Endothelial cell of umbilical vein (primary cell): ENCODE data around the gene PLK4. TPM values are rescaled to one million over a fixed set of nuclear protein-coding genes. Genes with fewer than 3 reads are reported as not detected.

Source experiments
- BruUV-seq: library from RNA; stranded (reverse); fragments of 400-500 nt; replicated peaks from 2 replicates; lab custom pipeline; 2021; lab: Mats Ljungman, UMichigan
- CTCF ChIA-PET: fragments of 300-600, 350-600 bp; sonication (Branson Sonifier 250); formaldehyde crosslinking; loops from one replicate; lab custom pipeline; 2021; ENCODE audit warnings: antibody characterized with exemption, inconsistent platforms; lab: Charles Lee
- POLR2A ChIA-PET: fragments of 300-600, 350-600 bp; sonication (Branson Sonifier 250); formaldehyde crosslinking; loops from one replicate; lab custom pipeline; 2021; ENCODE audit warnings: antibody characterized with exemption, inconsistent platforms; lab: Charles Lee
- DNase-seq: peaks from one replicate; pipeline ENCODE4 v3.0.0-alpha.2; 2011; ENCODE audit warnings: low read depth, low spot score
- FAIRE-seq: peaks from 2 replicates; lab custom pipeline; 2011; peaks lifted over from hg19 to GRCh38; lab: Jason Lieb, UNC
- H2AFZ ChIP-seq: 2 replicates; pipeline ENCODE4 v1.6.0; 2012; ENCODE audit warnings: low read depth, low read length, control low read depth, inconsistent platforms
- H3K27ac ChIP-seq: 2 replicates; pipeline ENCODE4 v1.5.1; 2011; ENCODE audit warnings: low read depth, mild to moderate bottlenecking, control low read depth, low read length, moderate library complexity; ENCODE audit not compliant: insufficient read depth
- H3K27me3 ChIP-seq, 2 experiments: 2 replicates each; pipeline versions ENCODE4 v1.6.0 to v1.6.1; 2011; ENCODE audit warnings: low read length in 2 of 2, mixed read lengths in 1 of 2; ENCODE audit not compliant: control insufficient read depth in 2 of 2, insufficient read depth in 2 of 2
- H3K36me3 ChIP-seq, 2 experiments: 2 replicates in 1 of 2; 3 replicates in 1 of 2; pipeline ENCODE4 v1.5.1; 2011; ENCODE audit warnings: low read length in 2 of 2, mild to moderate bottlenecking in 1 of 2, moderate library complexity in 1 of 2; ENCODE audit not compliant: control insufficient read depth in 2 of 2, insufficient read depth in 2 of 2; ENCODE audit errors: extremely low read depth in 1 of 2
- H3K4me1 ChIP-seq: 3 replicates; pipeline ENCODE4 v1.5.1; 2011; ENCODE audit warnings: mild to moderate bottlenecking, low read length; ENCODE audit not compliant: control insufficient read depth, insufficient read depth; ENCODE audit errors: extremely low read depth
- H3K4me2 ChIP-seq: 2 replicates; pipeline ENCODE4 v1.6.1; 2011; ENCODE audit warnings: low read length, control low read depth, mixed read lengths; ENCODE audit not compliant: insufficient read depth
- H3K4me3 ChIP-seq, 3 experiments: fragments of 200-600 bp in 1 of 3; sonication (generic), shearing (Covaris generic) in 1 of 3; replicated peaks in 1 of 3; 2 replicates each; pipeline ENCODE4 v1.5.1; 2011 to 2016; ENCODE audit warnings: control low read depth in 3 of 3, low read length in 3 of 3, mild to moderate bottlenecking in 2 of 3, inconsistent platforms in 1 of 3, low read depth in 1 of 3, moderate library complexity in 1 of 3; ENCODE audit not compliant: insufficient read depth in 1 of 3
- H3K79me2 ChIP-seq: 2 replicates; pipeline ENCODE4 v1.6.0; 2012; ENCODE audit warnings: low read length, inconsistent platforms; ENCODE audit not compliant: control insufficient read depth, insufficient read depth
- H3K9ac ChIP-seq: replicated peaks from 2 replicates; pipeline ENCODE3; 2011; ENCODE audit warnings: low read length, control low read depth; ENCODE audit not compliant: insufficient read depth; ENCODE audit errors: extremely low read depth
- H3K9me1 ChIP-seq: replicated peaks from 3 replicates; pipeline ENCODE4 v1.6.0; 2011; ENCODE audit warnings: mild to moderate bottlenecking, low read length; ENCODE audit not compliant: control insufficient read depth, insufficient read depth; ENCODE audit errors: extremely low read depth
- H3K9me3 ChIP-seq: replicated peaks from 2 replicates; pipeline ENCODE4 v1.5.1; 2012; ENCODE audit warnings: low read length, inconsistent platforms; ENCODE audit not compliant: control insufficient read depth, insufficient read depth
- H4K20me1 ChIP-seq: replicated peaks from 2 replicates; pipeline ENCODE3; 2011; ENCODE audit warnings: mild to moderate bottlenecking, low read length; ENCODE audit not compliant: control insufficient read depth, insufficient read depth; ENCODE audit errors: extremely low read depth
- CTCF ChIP-seq, 2 donors: IDR thresholded peaks; 1 replicate in 1 of 2; 2 replicates in 1 of 2; pipeline ENCODE4 v1.5.1; 2011; ENCODE audit warnings: low read length in 2 of 2, mild to moderate bottlenecking in 2 of 2, moderate library complexity in 2 of 2, control low read depth in 1 of 2, inconsistent platforms in 1 of 2, low read depth in 1 of 2; ENCODE audit not compliant: insufficient read depth in 1 of 2; ENCODE audit errors: extremely low read depth in 1 of 2
- EZH2 ChIP-seq: IDR thresholded peaks from 2 replicates; pipeline ENCODE4 v1.6.1; 2012; ENCODE audit warnings: borderline replicate concordance, low read depth, mild to moderate bottlenecking, moderate library complexity, low read length, inconsistent platforms; ENCODE audit not compliant: severe bottlenecking
- FOS ChIP-seq: IDR thresholded peaks from 2 replicates; pipeline ENCODE4 v1.6.1; 2011; ENCODE audit warnings: mild to moderate bottlenecking, low read length, moderate library complexity, borderline replicate concordance; ENCODE audit not compliant: insufficient read depth
- GATA2 ChIP-seq: IDR thresholded peaks from 2 replicates; pipeline ENCODE4 v1.7.0; 2011; ENCODE audit warnings: low read depth, mild to moderate bottlenecking, moderate library complexity, mixed read lengths, low read length; ENCODE audit not compliant: insufficient read length, insufficient read depth
- JUN ChIP-seq: IDR thresholded peaks from 2 replicates; pipeline ENCODE4 v1.6.1; 2011; ENCODE audit warnings: borderline replicate concordance, low read depth; ENCODE audit not compliant: insufficient read length, insufficient read depth
- MAX ChIP-seq: IDR thresholded peaks from 2 replicates; pipeline ENCODE4 v1.6.1; 2011; ENCODE audit not compliant: insufficient read depth, insufficient read length
- MYC ChIP-seq: IDR thresholded peaks from one replicate; pipeline ENCODE4 v1.6.1; 2011; ENCODE audit warnings: mild to moderate bottlenecking, low read depth, low read length
- POLR2A ChIP-seq: IDR thresholded peaks from 2 replicates; pipeline ENCODE4 v1.6.1; 2012; ENCODE audit warnings: low read depth, mild to moderate bottlenecking, control low read depth, low read length
- POLR2AphosphoS5 ChIP-seq: IDR thresholded peaks from 2 replicates; pipeline ENCODE4 v1.6.1; 2012; ENCODE audit warnings: low read depth, mild to moderate bottlenecking, control low read depth, low read length, moderate library complexity; ENCODE audit not compliant: insufficient read depth
- dilution Hi-C: fragments of 300-500 bp; cut with MboI; formaldehyde crosslinking; loops from one replicate; pipeline ENCODE4 v1.15.0; 2019; ENCODE audit warnings: low sequenced_read_pairs; ENCODE audit not compliant: extremely low pct_ligation_motif_present
- intact Hi-C: fragments of 100-400 bp; cut with micrococcal nuclease; formaldehyde crosslinking; loops from one replicate; pipeline ENCODE4 v1.10.0; 2022
- polyA plus RNA-seq, 4 experiments: library from polyadenylated mRNA; depleted of rRNA in 3 of 4; stranded (reverse) in 3 of 4; unstranded in 1 of 4; fragments of >200 nt; gene quantifications; 2 replicates each; pipeline versions ENCODE4 v1.2.1 to v1.2.3, GENCODE V29; 2011 to 2012; ENCODE audit warnings: missing spikeins in 1 of 4
- total RNA-seq: library from RNA; stranded (reverse); gene quantifications from 2 replicates; pipeline ENCODE4 v1.2.3, GENCODE V29; 2021

The PLK4 gene
- total and polyA plus RNA-seq, 2 donors (not counting 3 experiments of a cell fraction or from before 2014, with no cell fraction given), result 13.7 to 37.7 TPM

- Histone ChIP-seq H3K36me3 (no peaks in the 10 kb centered on the region), H2AFZ (peak overlapping the region; percentile 68), H3K9ac (no peak overlapping the region), H3K4me1 (peaks cover 12% of the 10 kb centered on the region), H3K9me3 (no peaks in the 10 kb centered on the region), H3K4me2 (peak overlapping the region; percentile 30), H3K27ac (peak overlapping the region; percentile 2), H3K79me2 (no peaks in the 10 kb centered on the region), H3K9me1 (no peaks in the 10 kb centered on the region), H4K20me1 (no peaks in the 10 kb centered on the region), H3K4me3 (no peak overlapping the region), H3K27me3 (no peaks in the 10 kb centered on the region)
- DNase-seq (peak; percentile 85), FAIRE-seq (peak; percentile 93)
- dilution Hi-C loops (no loop called here), intact Hi-C loops (no loop called here)
- ChIA-PET POLR2A (no interaction called here), CTCF (interaction anchor here (1.5 to 1.7 kb wide), 2 partner anchors 11 to 89 kb away, joined by 3 to 4 read pairs; partner anchors contain the start of genes HSPA4L and PLK4)
- TF ChIP-seq MAX (peak; percentile 42), MYC (no peak), FOS (peak; percentile 50), GATA2 (no peak), EZH2 (no peak), POLR2A (no peak), JUN (peak; percentile 30), POLR2AphosphoS5 (no peak), CTCF (IDR thresholded peaks at IDR 0.05; ENCODE audit: extremely low read depth in 1 of 2, insufficient read depth in 1 of 2, low read depth in 1 of 2, low read length in 2 of 2) (no peak)
- no TSS peak for BruUV-seq
These were observed 10.0 kb upstream of the PLK4 start for GRCh38 chr4:127870688-127871087.
